ENCODE data around the gene PALLD. TPM values are rescaled to one million over a fixed set of nuclear protein-coding genes. Genes with fewer than 3 reads are reported as not detected.

The PALLD gene
- total and polyA plus RNA-seq, 2 of the 13 experiments (the other 11 are each of a cell fraction or from before 2014, with no cell fraction given): 0.50 to 1.5 TPM

- TF ChIP-seq ZNF800 (CRISPR knock-in tag; IDR thresholded peaks at IDR 0.05) (no peak), MED8 (CRISPR knock-in tag; IDR thresholded peaks at IDR 0.05; ENCODE audit: insufficient replicate concordance) (no peak), TARDBP (CRISPR knock-in tag; IDR thresholded peaks at IDR 0.05) (no peak), SETDB1 (CRISPR knock-in tag; IDR thresholded peaks at IDR 0.05; ENCODE audit: borderline replicate concordance) (no peak), EED (CRISPR knock-in tag; IDR thresholded peaks at IDR 0.05) (no peak), ELK4 (CRISPR knock-in tag; IDR thresholded peaks at IDR 0.05; ENCODE audit: borderline replicate concordance) (no peak), ZNF574 (CRISPR knock-in tag; IDR thresholded peaks at IDR 0.05) (no peak)
- Histone ChIP-seq H3K4me2 (ENCODE audit: low read depth, low read length) (no peak overlapping the region), H3K9ac (ENCODE audit: insufficient read depth, low read depth, low read length) (no peak overlapping the region), H3K27me3 (ENCODE audit: control insufficient read depth in 1 of 2, insufficient read depth in 2 of 2, low read length in 2 of 2) (no peaks in the 10 kb centered on the region; a peak in 1 of 5 replicates), H2AFZ (ENCODE audit: low read length) (no peak overlapping the region), H3K9me3 (ENCODE audit: low read length) (peaks cover 16% of the 10 kb centered on the region), H4K20me1 (ENCODE audit: insufficient read depth, low read length) (no peaks in the 10 kb centered on the region), H3K36me3 (replicated peaks in 1 of 2; ENCODE audit: control insufficient read depth in 1 of 2, insufficient read depth in 2 of 2, low read length in 2 of 2) (no peaks in the 10 kb centered on the region), H3K4me1 (ENCODE audit: insufficient read depth, low read length) (no peaks in the 10 kb centered on the region), H3K79me2 (ENCODE audit: insufficient read depth, low read length) (no peaks in the 10 kb centered on the region), H3K4me3 (replicated peaks in 1 of 3; ENCODE audit: insufficient read depth in 1 of 3, low read depth in 2 of 3, low read length in 3 of 3) (no peak overlapping the region), H3K27ac (ENCODE audit: extremely low read length, insufficient read depth, low read length) (no peak overlapping the region)
- DNase-seq (ENCODE audit: low spot score): no peak
- in situ Hi-C loops (cut with HindIII; ENCODE audit: extremely low pct_ligation_motif_present, low pct_unique_long_range_greater_than_20kb): no loop called here
- no peak for FAIRE-seq
- no TSS peak for BruUV-seq (replicated peaks)
- POLR2A ChIA-PET: no interaction called here
- CTCF ChIA-PET (ENCODE audit: low intra/inter-chr PET ratio, low total read pairs): no interaction called here
- 59% methylated on average over 12 of the region's 12 CpGs for WGBS (ENCODE audit: low lambda C conversion rate)
- no peak for ATAC-seq
- intact Hi-C loops (cut with micrococcal nuclease; ENCODE audit: unreplicated experiment): no loop called here
Observed at GRCh38 chr4:168773388-168774195, 276.7 kb downstream of the PALLD start.
